GM23248 (cell line): Measurements from ENCODE around the gene FAM241B.

Experiments used
- EZH2 ChIP-seq: fragments of 200-600 bp; sonication (generic); IDR thresholded peaks from 2 replicates; pipeline ENCODE4 v1.6.1; 2018; ENCODE audit warnings: antibody characterized with exemption, mild to moderate bottlenecking; ENCODE audit not compliant: insufficient read depth, poor library complexity, severe bottlenecking
- EZH2phosphoT487 ChIP-seq: fragments of 200-600 bp; sonication (generic); IDR thresholded peaks from 2 replicates; pipeline ENCODE4 v1.6.1; 2018; ENCODE audit warnings: antibody characterized with exemption, moderate library complexity, mild to moderate bottlenecking, low read depth; ENCODE audit not compliant: insufficient read depth

- TF ChIP-seq EZH2: no peak
- TF ChIP-seq EZH2phosphoT487: no peak
Observed at GRCh38 chr10:69662901-69663300, 32.9 kb downstream of the FAM241B start.
